SK-N-SH (cell line): ENCODE measurements around the gene AUTS2. TPM values are rescaled to one million over a fixed set of nuclear protein-coding genes. Genes with fewer than 3 reads are reported as not detected.

Experiments
- CTCF ChIA-PET: fragments of 300-600, 350-600 bp; formaldehyde crosslinking; extraction: SDS; loops from one replicate; lab custom pipeline; 2021; lab: Yijun Ruan, JAX
- POLR2A ChIA-PET: fragments of 350-600 bp; sonication (Branson Sonifier 250); formaldehyde crosslinking; extraction: SDS; loops from one replicate; lab custom pipeline; 2020; ENCODE audit warnings: antibody characterized with exemption, inconsistent platforms; lab: Yijun Ruan, JAX
- DNase-seq: peaks from one replicate; pipeline ENCODE4 v3.0.0; 2012
- H2AFZ ChIP-seq: fragments of 200-600 bp; sonication (generic); 2 replicates; pipeline ENCODE4 v1.8.1; 2016; ENCODE audit warnings: antibody characterized with exemption, mild to moderate bottlenecking, low read depth
- H3F3A ChIP-seq: fragments of 200-600 bp; sonication (generic); replicated peaks from 2 replicates; pipeline ENCODE3; 2016; ENCODE audit warnings: antibody characterized with exemption, mild to moderate bottlenecking; ENCODE audit not compliant: insufficient read depth
- H3K27ac ChIP-seq, 2 experiments: fragments of 200-500 bp in 1 of 2; fragments of 200-600 bp in 1 of 2; sonication (Bioruptor generic) in 1 of 2; sonication (generic), shearing (Covaris generic) in 1 of 2; 2 replicates each; pipeline versions ENCODE4 v1.5.1 to v1.6.1; 2014 to 2016; ENCODE audit warnings: low read depth in 2 of 2, inconsistent platforms in 1 of 2, low read length in 1 of 2, mild to moderate bottlenecking in 1 of 2, mixed read lengths in 1 of 2
- H3K27me3 ChIP-seq: fragments of 200-600 bp; sonication (generic), shearing (Covaris generic); 2 replicates; pipeline ENCODE4 v1.6.1; 2016; ENCODE audit warnings: mixed run types; ENCODE audit not compliant: insufficient read depth
- H3K36me3 ChIP-seq, 2 experiments: fragments of 200-500 bp in 1 of 2; fragments of 200-600 bp in 1 of 2; sonication (Bioruptor generic) in 1 of 2; sonication (generic) in 1 of 2; replicated peaks in 1 of 2; 2 replicates each; pipeline versions ENCODE3 to v1.5.1; 2014 to 2016; ENCODE audit warnings: low read length in 1 of 2, mild to moderate bottlenecking in 1 of 2; ENCODE audit not compliant: insufficient read depth in 2 of 2, control insufficient read depth in 1 of 2
- H3K4me1 ChIP-seq, 2 experiments: fragments of 200-500 bp in 1 of 2; fragments of 200-600 bp in 1 of 2; sonication (Bioruptor generic) in 1 of 2; sonication (generic), shearing (Covaris generic) in 1 of 2; 2 replicates each; pipeline versions ENCODE4 v1.5.1 to v1.6.1; 2014 to 2016; ENCODE audit warnings: low read depth in 1 of 2, low read length in 1 of 2, mixed run types in 1 of 2; ENCODE audit not compliant: insufficient read depth in 2 of 2, control insufficient read depth in 1 of 2
- H3K4me2 ChIP-seq: fragments of 200-600 bp; sonication (generic), shearing (Covaris generic); 2 replicates; pipeline ENCODE4 v1.6.1; 2017; ENCODE audit warnings: mixed run types
- H3K4me3 ChIP-seq, 2 experiments: fragments of 200-500 bp in 1 of 2; fragments of 200-600 bp in 1 of 2; sonication (Bioruptor generic) in 1 of 2; sonication (generic), shearing (Covaris generic) in 1 of 2; 2 replicates each; pipeline versions ENCODE4 v1.5.1 to v1.8.1; 2014 to 2016; ENCODE audit warnings: low read depth in 2 of 2, inconsistent platforms in 1 of 2, low read length in 1 of 2, mild to moderate bottlenecking in 1 of 2, mixed read lengths in 1 of 2, moderate library complexity in 1 of 2
- H3K79me2 ChIP-seq: fragments of 200-600 bp; sonication (generic); 2 replicates; pipeline ENCODE4 v1.8.1; 2017; ENCODE audit warnings: mild to moderate bottlenecking; ENCODE audit not compliant: insufficient read depth
- H3K9ac ChIP-seq: fragments of 200-600 bp; sonication (generic); 2 replicates; pipeline ENCODE4 v1.6.1; 2017; ENCODE audit warnings: mixed run types
- H3K9me2 ChIP-seq: fragments of 200-600 bp; sonication (generic); 2 replicates; pipeline ENCODE4 v1.6.1; 2017; ENCODE audit warnings: mixed run types
- H3K9me3 ChIP-seq: fragments of 200-600 bp; sonication (generic); 2 replicates; pipeline ENCODE4 v1.6.1; 2017; ENCODE audit warnings: mixed run types, mild to moderate bottlenecking, moderate library complexity
- H4K20me1 ChIP-seq: fragments of 200-600 bp; sonication (generic); 2 replicates; pipeline ENCODE4 v1.6.1; 2017; ENCODE audit warnings: mild to moderate bottlenecking, mixed run types; ENCODE audit not compliant: insufficient read depth
- CHD2 ChIP-seq: fragments of 150-350 bp; IDR thresholded peaks from 2 replicates; pipeline ENCODE4 v1.6.1; 2018; ENCODE audit warnings: low read length; ENCODE audit not compliant: partially characterized antibody
- CTCF ChIP-seq: fragments of 200-600 bp; sonication (generic); IDR thresholded peaks from 2 replicates; pipeline ENCODE4 v1.6.1; 2017; ENCODE audit warnings: antibody characterized with exemption, mild to moderate bottlenecking, moderate library complexity
- ELF1 ChIP-seq: IDR thresholded peaks from 2 replicates; pipeline ENCODE4 v1.4.0; 2012
- EP300 ChIP-seq, 2 experiments: IDR thresholded peaks; 2 replicates each; pipeline versions ENCODE4 v1.4.0 to v1.6.1; 2012; ENCODE audit warnings: borderline replicate concordance in 1 of 2, low read depth in 1 of 2, low read length in 1 of 2
- FOSL2 ChIP-seq: IDR thresholded peaks from 2 replicates; pipeline ENCODE4 v1.4.0; 2012; ENCODE audit warnings: low read depth, mild to moderate bottlenecking, moderate library complexity, borderline replicate concordance
- GABPA ChIP-seq: IDR thresholded peaks from 2 replicates; pipeline ENCODE4 v1.4.0; 2012; ENCODE audit warnings: low read depth, mild to moderate bottlenecking
- GATA2 ChIP-seq: sonication (generic); formaldehyde crosslinking; IDR thresholded peaks from 2 replicates; pipeline ENCODE4 v1.5.0; 2020; ENCODE audit warnings: mild to moderate bottlenecking, missing genetic modification reagents
- IRF3 ChIP-seq: fragments of 150-350 bp; IDR thresholded peaks from 2 replicates; pipeline ENCODE4 v1.6.1; 2016; ENCODE audit warnings: mild to moderate bottlenecking, low read depth, low read length
- MAX ChIP-seq: IDR thresholded peaks from 2 replicates; pipeline ENCODE4 v1.4.0; 2012; ENCODE audit warnings: low read depth
- NFIC ChIP-seq: IDR thresholded peaks from 2 replicates; pipeline ENCODE4 v1.4.0; 2012; ENCODE audit warnings: borderline replicate concordance
- PBX3 ChIP-seq: IDR thresholded peaks from 2 replicates; pipeline ENCODE4; 2012
- POLR2AphosphoS5 ChIP-seq: IDR thresholded peaks from 2 replicates; pipeline ENCODE4 v1.6.1; 2012; ENCODE audit warnings: low read depth, low read length
- RCOR1 ChIP-seq: fragments of 150-350 bp; IDR thresholded peaks from 2 replicates; pipeline ENCODE4 v1.6.1; 2017; ENCODE audit warnings: antibody characterized with exemption, low read length
- REST ChIP-seq: IDR thresholded peaks from 2 replicates; pipeline ENCODE4 v1.6.1; 2012; ENCODE audit warnings: mild to moderate bottlenecking, low read depth, low read length, moderate library complexity
- RFX5 ChIP-seq: IDR thresholded peaks from 2 replicates; pipeline ENCODE4 v1.6.1; 2012; ENCODE audit warnings: mild to moderate bottlenecking, improper control_type of control experiment, low read length
- SMC3 ChIP-seq: IDR thresholded peaks from 2 replicates; pipeline ENCODE4 v1.6.1; 2012; ENCODE audit warnings: low read depth, low read length, improper control_type of control experiment
- WGBS: methylation state at CpG from one replicate; pipeline ENCODE4 v1.1.6; 2017; ENCODE audit warnings: low lambda C conversion rate; 5-methylcytosine and 5-hydroxymethylcytosine counted together
- polyA plus RNA-seq, 3 experiments: library from polyadenylated mRNA; depleted of rRNA; stranded (reverse); fragments of >200 nt; gene quantifications; 2 replicates each; pipeline ENCODE4 v1.2.3, GENCODE V29; 2012

The AUTS2 gene
- polyA plus RNA-seq, 1 of the 3 experiments (the other 2 are of a cell fraction) = 15.6 TPM

GRCh38 chr7:70190281-70190680 is 592.0 kb downstream of the AUTS2 start:
- Histone ChIP-seq H3K4me3 (no peak overlapping the region), H3K9me3 (0 out of 2 replicates have a peak, but pooled peaks cover 3% of the 10 kb centered on the region), H2AFZ (no peak overlapping the region), H3K27ac (no peak overlapping the region), H3F3A (no peaks in the 10 kb centered on the region), H4K20me1 (no peaks in the 10 kb centered on the region), H3K9me2 (no peaks in the 10 kb centered on the region), H3K79me2 (no peaks in the 10 kb centered on the region), H3K27me3 (no peaks in the 10 kb centered on the region), H3K36me3 (no peaks in the 10 kb centered on the region), H3K4me2 (no peak overlapping the region), H3K4me1 (peaks cover 0 to 5% of the 10 kb centered on the region in 2 experiments; a peak in 2 of 4 replicates), H3K9ac (no peak overlapping the region)
- TF ChIP-seq CHD2 = no peak
- no peak for TF ChIP-seq GABPA
- no peak for TF ChIP-seq PBX3
- TF ChIP-seq CTCF = no peak
- TF ChIP-seq RFX5 = no peak
- TF ChIP-seq IRF3 = no peak
- WGBS = 93% methylated on average over 4 of the region's 4 CpGs
- ChIA-PET POLR2A (no interaction called here), CTCF (interaction anchor here (0.9 to 1.7 kb wide), 6 partner anchors 10 to 508 kb away, joined by 3 to 6 read pairs (median 4); no protein-coding TSS in a partner anchor)
- DNase-seq = no peak

- Histone ChIP-seq H3K9me2 (no peaks in the 10 kb centered on the region), H3K4me2 (no peak overlapping the region), H2AFZ (no peak overlapping the region), H3K9ac (no peak overlapping the region), H3K4me1 (peaks cover 0 to 5% of the 10 kb centered on the region in 2 experiments; a peak in 2 of 4 replicates), H3F3A (no peaks in the 10 kb centered on the region), H3K4me3 (no peak overlapping the region), H3K36me3 (no peaks in the 10 kb centered on the region), H3K27me3 (no peaks in the 10 kb centered on the region), H3K27ac (peak overlapping the region in 1 of 2 experiments; percentile 47; a peak in 1 of 4 replicates), H4K20me1 (no peaks in the 10 kb centered on the region), H3K79me2 (no peaks in the 10 kb centered on the region), H3K9me3 (0 out of 2 replicates have a peak, but pooled peaks cover 3% of the 10 kb centered on the region)
- ChIA-PET POLR2A (interaction anchor here (0.7 kb wide), 1 partner anchor 501 kb away, joined by 3 read pairs; no protein-coding TSS in a partner anchor), CTCF (interaction anchor here (0.6 to 4.4 kb wide), 42 partner anchors 8 to 505 kb away, joined by 3 to 19 read pairs (median 4); no protein-coding TSS in a partner anchor)
- 44% methylated on average over 4 of the region's 4 CpGs for WGBS
- peak; percentile 67 for DNase-seq
- no peak for TF ChIP-seq NFIC
- TF ChIP-seq MAX = no peak
- TF ChIP-seq FOSL2 = no peak
- peak; percentile 54; the same call in 1 of the 2 replicates for TF ChIP-seq RCOR1
- no peak for TF ChIP-seq GATA2 (CRISPR knock-in tag)
- TF ChIP-seq REST = no peak
- peak; percentile 69 for TF ChIP-seq CTCF
- peak; percentile 64 for TF ChIP-seq SMC3
- TF ChIP-seq CHD2 = peak; percentile 38
- TF ChIP-seq POLR2AphosphoS5 = no peak
- TF ChIP-seq EP300 (IDR thresholded peaks at IDR 0.05; ENCODE audit: borderline replicate concordance in 1 of 2, low read depth in 1 of 2, low read length in 1 of 2) = 0 out of 4 replicates have a peak, but pooled peaks of 1 of the 2 experiments have one; percentile 25
- TF ChIP-seq ELF1 = no peak
These were observed 595.2 kb downstream of the AUTS2 start for GRCh38 chr7:70193514-70193913.
